HL-60 (cell line): ENCODE measurements around the gene ASCC3.

ENCODE experiments used
- DNase-seq, 2 experiments: peaks; one replicate each; pipeline ENCODE4 v3.0.0-alpha.2; 2010 to 2020; ENCODE audit warnings: low read depth in 1 of 2, low spot score in 1 of 2
- H3K27ac ChIP-seq: fragments of 250-450 bp; sonication (Bioruptor Pico); replicated peaks from 2 replicates; pipeline ENCODE4 v1.5.1; 2020; ENCODE audit warnings: mild to moderate bottlenecking, moderate library complexity
- H3K27me3 ChIP-seq: fragments of 250-450 bp; sonication (Bioruptor Pico); 2 replicates; pipeline ENCODE4 v1.5.1; 2021; ENCODE audit warnings: mild to moderate bottlenecking, moderate library complexity; ENCODE audit not compliant: insufficient read depth, poor library complexity, severe bottlenecking
- H3K4me3 ChIP-seq: replicated peaks from 2 replicates; pipeline ENCODE4 v1.5.1; 2011; ENCODE audit warnings: mild to moderate bottlenecking, control low read depth, low read length; ENCODE audit not compliant: insufficient read depth
- CTCF ChIP-seq: IDR thresholded peaks from one replicate; pipeline ENCODE4 v1.5.1; 2011; ENCODE audit warnings: low read length, control low read depth, inconsistent platforms; ENCODE audit not compliant: insufficient read depth
- GABPA ChIP-seq: IDR thresholded peaks from 2 replicates; pipeline ENCODE4 v1.6.1; 2012; ENCODE audit warnings: low read depth
- POLR2AphosphoS5 ChIP-seq: IDR thresholded peaks from 2 replicates; pipeline ENCODE4 v1.6.1; 2012; ENCODE audit warnings: low read depth
- SPI1 ChIP-seq: IDR thresholded peaks from 2 replicates; pipeline ENCODE4 v1.6.1; 2012; ENCODE audit warnings: low read depth, mild to moderate bottlenecking, borderline replicate concordance
- TF ChIP-seq, protein P1 (sequence below): IDR thresholded peaks from 2 replicates; pipeline ENCODE4 v1.6.1; 2012; ENCODE audit warnings: low read depth; ENCODE audit not compliant: insufficient replicate concordance

The ASCC3 gene

DNA sequence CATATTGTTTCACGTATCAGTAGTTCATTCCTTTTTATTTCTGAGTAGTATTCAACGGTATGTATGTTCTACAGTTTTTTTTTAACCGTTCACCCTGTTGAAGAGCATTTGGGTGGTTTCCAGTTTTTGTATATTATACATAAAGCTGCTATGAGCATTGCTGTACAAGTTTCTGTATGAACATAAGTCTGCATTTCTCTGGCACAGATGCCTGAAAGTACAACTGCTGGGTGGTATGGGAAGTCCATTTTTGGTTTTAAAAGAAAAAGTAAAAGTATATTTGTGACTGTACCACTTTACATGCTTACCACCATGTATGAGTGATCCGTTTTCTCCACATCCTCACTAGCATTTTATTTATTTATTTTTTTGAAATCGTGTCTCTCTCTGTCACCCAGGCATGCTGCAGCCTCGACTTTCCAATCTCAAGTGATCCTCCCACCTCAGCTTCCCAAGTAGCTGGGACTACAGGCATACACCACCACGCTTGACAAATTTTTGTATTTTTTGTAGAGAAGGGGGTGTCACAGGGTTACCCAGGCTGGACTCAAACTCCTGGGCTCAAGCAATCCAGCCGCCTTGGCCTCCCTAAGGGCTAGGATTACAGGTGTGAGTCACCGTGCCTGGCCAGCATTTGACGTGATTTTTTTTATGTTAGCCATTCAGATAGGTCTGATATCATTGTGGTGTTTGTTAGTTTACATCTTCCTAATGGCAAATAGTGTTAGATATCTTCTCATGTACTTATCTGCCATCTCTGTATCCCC lies 405.4 kb downstream of the ASCC3 start:
- H3K27me3 ChIP-seq = peaks cover 4% of the 10 kb centered on the region
- DNase-seq = no peak
- TF ChIP-seq GABPA = no peak
- TF ChIP-seq SPI1 = no peak
- TF ChIP-seq CTCF = no peak
- no peak for TF ChIP-seq POLR2AphosphoS5
- TF ChIP-seq, protein P1, sequence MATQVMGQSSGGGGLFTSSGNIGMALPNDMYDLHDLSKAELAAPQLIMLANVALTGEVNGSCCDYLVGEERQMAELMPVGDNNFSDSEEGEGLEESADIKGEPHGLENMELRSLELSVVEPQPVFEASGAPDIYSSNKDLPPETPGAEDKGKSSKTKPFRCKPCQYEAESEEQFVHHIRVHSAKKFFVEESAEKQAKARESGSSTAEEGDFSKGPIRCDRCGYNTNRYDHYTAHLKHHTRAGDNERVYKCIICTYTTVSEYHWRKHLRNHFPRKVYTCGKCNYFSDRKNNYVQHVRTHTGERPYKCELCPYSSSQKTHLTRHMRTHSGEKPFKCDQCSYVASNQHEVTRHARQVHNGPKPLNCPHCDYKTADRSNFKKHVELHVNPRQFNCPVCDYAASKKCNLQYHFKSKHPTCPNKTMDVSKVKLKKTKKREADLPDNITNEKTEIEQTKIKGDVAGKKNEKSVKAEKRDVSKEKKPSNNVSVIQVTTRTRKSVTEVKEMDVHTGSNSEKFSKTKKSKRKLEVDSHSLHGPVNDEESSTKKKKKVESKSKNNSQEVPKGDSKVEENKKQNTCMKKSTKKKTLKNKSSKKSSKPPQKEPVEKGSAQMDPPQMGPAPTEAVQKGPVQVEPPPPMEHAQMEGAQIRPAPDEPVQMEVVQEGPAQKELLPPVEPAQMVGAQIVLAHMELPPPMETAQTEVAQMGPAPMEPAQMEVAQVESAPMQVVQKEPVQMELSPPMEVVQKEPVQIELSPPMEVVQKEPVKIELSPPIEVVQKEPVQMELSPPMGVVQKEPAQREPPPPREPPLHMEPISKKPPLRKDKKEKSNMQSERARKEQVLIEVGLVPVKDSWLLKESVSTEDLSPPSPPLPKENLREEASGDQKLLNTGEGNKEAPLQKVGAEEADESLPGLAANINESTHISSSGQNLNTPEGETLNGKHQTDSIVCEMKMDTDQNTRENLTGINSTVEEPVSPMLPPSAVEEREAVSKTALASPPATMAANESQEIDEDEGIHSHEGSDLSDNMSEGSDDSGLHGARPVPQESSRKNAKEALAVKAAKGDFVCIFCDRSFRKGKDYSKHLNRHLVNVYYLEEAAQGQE = no peak
- H3K4me3 ChIP-seq = no peak overlapping the region
- H3K27ac ChIP-seq = no peak overlapping the region

GRCh38 chr6:100473182-100473581 lies 407.9 kb downstream of the ASCC3 start:
- Histone ChIP-seq H3K27ac (no peak overlapping the region), H3K27me3 (peaks cover 25% of the 10 kb centered on the region), H3K4me3 (no peak overlapping the region)
- TF ChIP-seq SPI1 = no peak
- TF ChIP-seq POLR2AphosphoS5 = no peak
- TF ChIP-seq, protein P1 = no peak
- TF ChIP-seq CTCF = no peak
- TF ChIP-seq GABPA = no peak
- DNase-seq = no peak

DNA sequence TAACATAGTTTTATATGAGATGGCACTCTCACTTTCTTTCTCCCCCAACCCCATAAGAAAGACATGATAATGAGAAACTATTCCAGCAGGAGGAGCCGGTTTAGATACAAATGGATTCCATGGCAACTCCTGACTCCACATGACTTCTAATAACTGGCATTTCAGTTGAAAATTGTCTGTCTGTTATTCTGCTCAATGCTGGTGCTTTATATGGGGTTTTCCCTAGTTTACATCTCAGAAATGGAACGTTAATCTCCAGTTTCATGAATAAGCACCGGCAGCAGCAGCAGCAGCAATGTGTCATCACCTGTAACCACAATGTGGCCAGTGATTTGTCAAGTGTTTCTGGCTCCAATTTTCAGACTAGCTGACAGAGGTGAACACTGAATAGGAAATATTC lies 408.5 kb downstream of the ASCC3 start:
- H3K27me3 ChIP-seq = peaks cover 30% of the 10 kb centered on the region
- H3K4me3 ChIP-seq = no peak overlapping the region
- DNase-seq = no peak
- TF ChIP-seq CTCF (no peak), SPI1 (no peak), POLR2AphosphoS5 (no peak), GABPA (no peak)
- TF ChIP-seq, protein P1 = no peak
- no peak overlapping the region for H3K27ac ChIP-seq
